Loucy (cell line): ENCODE results near the gene SNX5.

Source experiments
- H2AFZ ChIP-seq: fragments of 200-600 bp; sonication (generic); 2 replicates; pipeline ENCODE4 v1.6.0; 2016; ENCODE audit warnings: antibody characterized with exemption, mild to moderate bottlenecking, low read length, moderate library complexity
- H3F3A ChIP-seq: fragments of 200-600 bp; 2 replicates; pipeline ENCODE4 v1.6.0; 2016; ENCODE audit warnings: antibody characterized with exemption, low read depth, mild to moderate bottlenecking
- H3K27me3 ChIP-seq: fragments of 200-600 bp; sonication (generic); 2 replicates; pipeline ENCODE4 v1.6.1; 2014; ENCODE audit warnings: low read length, mild to moderate bottlenecking; ENCODE audit not compliant: insufficient read depth, poor library complexity, severe bottlenecking
- H3K36me3 ChIP-seq: fragments of 200-600 bp; sonication (generic); 2 replicates; pipeline ENCODE4 v1.6.1; 2016; ENCODE audit warnings: low read length; ENCODE audit not compliant: insufficient read depth
- H3K4me1 ChIP-seq: fragments of 200-600 bp; sonication (generic); 2 replicates; pipeline ENCODE4 v1.5.1; 2014; ENCODE audit warnings: low read length, mild to moderate bottlenecking; ENCODE audit not compliant: insufficient read depth, poor library complexity, severe bottlenecking
- H3K4me2 ChIP-seq: fragments of 200-600 bp; sonication (generic); 2 replicates; pipeline ENCODE4 v1.6.0; 2014; ENCODE audit warnings: antibody characterized with exemption, low read length, low read depth, mild to moderate bottlenecking; ENCODE audit not compliant: poor library complexity, severe bottlenecking
- H3K4me3 ChIP-seq: fragments of 200-600 bp; sonication (generic); 2 replicates; pipeline ENCODE4 v1.5.1; 2014; ENCODE audit warnings: low read length, mild to moderate bottlenecking, mixed read lengths; ENCODE audit not compliant: poor library complexity, severe bottlenecking
- H3K79me2 ChIP-seq: fragments of 200-600 bp; sonication (generic); 2 replicates; pipeline ENCODE4 v1.6.1; 2014; ENCODE audit warnings: low read length; ENCODE audit not compliant: insufficient read depth
- H3K9ac ChIP-seq: fragments of 200-600 bp; sonication (generic); 2 replicates; pipeline ENCODE4 v1.6.0; 2014; ENCODE audit warnings: mild to moderate bottlenecking, low read depth, low read length, moderate library complexity; ENCODE audit not compliant: poor library complexity, severe bottlenecking
- H3K9me2 ChIP-seq: fragments of 200-600 bp; sonication (generic); replicated peaks from 2 replicates; pipeline ENCODE4 v1.6.1; 2016; ENCODE audit warnings: low read depth, low read length, mixed read lengths
- H3K9me3 ChIP-seq: fragments of 200-600 bp; sonication (generic); 2 replicates; pipeline ENCODE4 v1.6.1; 2014; ENCODE audit warnings: mild to moderate bottlenecking, antibody characterized with exemption, low read length, low read depth; ENCODE audit not compliant: insufficient read depth
- H4K20me1 ChIP-seq: fragments of 200-600 bp; sonication (generic); 2 replicates; pipeline ENCODE4 v1.6.0; 2014; ENCODE audit warnings: antibody characterized with exemption, low read length, mild to moderate bottlenecking; ENCODE audit not compliant: insufficient read depth, poor library complexity, severe bottlenecking
- EZH2phosphoT487 ChIP-seq: fragments of 200-600 bp; IDR thresholded peaks from 2 replicates; pipeline ENCODE4 v1.6.1; 2018; ENCODE audit warnings: antibody characterized with exemption, mild to moderate bottlenecking, moderate library complexity, borderline replicate concordance
- TF ChIP-seq, protein P1 (sequence below): fragments of 200-600 bp; sonication (generic); conservative IDR thresholded peaks from 2 replicates; pipeline ENCODE4 v1.5.1; 2014; ENCODE audit warnings: mild to moderate bottlenecking, antibody characterized with exemption, low read length

The SNX5 gene

DNA sequence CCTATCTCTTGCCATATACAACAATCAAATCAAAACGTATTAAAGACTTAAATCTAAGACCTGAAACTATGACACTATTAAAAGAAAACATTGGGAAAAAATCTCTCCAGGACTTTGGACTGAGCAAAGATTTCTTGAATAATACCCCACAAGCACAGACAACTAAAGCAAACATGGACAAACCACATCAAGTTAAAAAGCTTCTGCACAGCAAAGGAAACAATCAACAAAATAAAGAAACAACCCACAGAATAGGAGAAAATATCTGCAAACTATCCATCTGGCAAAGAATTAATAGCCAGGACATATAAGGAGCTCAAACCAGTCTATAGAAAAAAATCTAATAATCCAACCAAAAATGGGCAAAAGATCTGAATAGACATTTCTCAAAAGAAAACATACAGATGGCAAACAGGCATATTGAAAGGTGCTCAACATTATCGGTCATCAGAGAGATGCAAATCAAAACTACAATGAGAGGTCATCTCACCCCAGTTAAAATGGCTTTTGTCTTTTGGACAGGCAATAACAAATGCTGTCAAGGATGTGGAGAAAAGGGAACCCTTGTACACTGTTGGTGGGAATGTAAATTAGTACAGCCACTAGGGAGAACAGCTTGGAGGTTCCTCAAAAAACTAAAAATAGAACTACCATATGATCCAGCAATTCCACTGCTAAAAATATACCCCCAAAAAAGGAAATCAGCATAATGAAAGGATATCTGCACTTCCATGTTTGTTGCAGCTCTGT lies 76.2 kb downstream of the SNX5 start:
- Histone ChIP-seq H3K27me3 (no peaks in the 10 kb centered on the region), H3F3A (no peaks in the 10 kb centered on the region), H2AFZ (no peak overlapping the region), H3K4me1 (no peaks in the 10 kb centered on the region), H3K4me2 (no peak overlapping the region), H3K9me3 (no peaks in the 10 kb centered on the region; the same call in 1 of the 2 replicates), H3K79me2 (no peaks in the 10 kb centered on the region), H3K9me2 (no peaks in the 10 kb centered on the region), H3K9ac (no peak overlapping the region), H4K20me1 (no peaks in the 10 kb centered on the region), H3K36me3 (no peaks in the 10 kb centered on the region), H3K4me3 (no peak overlapping the region)
- TF ChIP-seq, protein P1, sequence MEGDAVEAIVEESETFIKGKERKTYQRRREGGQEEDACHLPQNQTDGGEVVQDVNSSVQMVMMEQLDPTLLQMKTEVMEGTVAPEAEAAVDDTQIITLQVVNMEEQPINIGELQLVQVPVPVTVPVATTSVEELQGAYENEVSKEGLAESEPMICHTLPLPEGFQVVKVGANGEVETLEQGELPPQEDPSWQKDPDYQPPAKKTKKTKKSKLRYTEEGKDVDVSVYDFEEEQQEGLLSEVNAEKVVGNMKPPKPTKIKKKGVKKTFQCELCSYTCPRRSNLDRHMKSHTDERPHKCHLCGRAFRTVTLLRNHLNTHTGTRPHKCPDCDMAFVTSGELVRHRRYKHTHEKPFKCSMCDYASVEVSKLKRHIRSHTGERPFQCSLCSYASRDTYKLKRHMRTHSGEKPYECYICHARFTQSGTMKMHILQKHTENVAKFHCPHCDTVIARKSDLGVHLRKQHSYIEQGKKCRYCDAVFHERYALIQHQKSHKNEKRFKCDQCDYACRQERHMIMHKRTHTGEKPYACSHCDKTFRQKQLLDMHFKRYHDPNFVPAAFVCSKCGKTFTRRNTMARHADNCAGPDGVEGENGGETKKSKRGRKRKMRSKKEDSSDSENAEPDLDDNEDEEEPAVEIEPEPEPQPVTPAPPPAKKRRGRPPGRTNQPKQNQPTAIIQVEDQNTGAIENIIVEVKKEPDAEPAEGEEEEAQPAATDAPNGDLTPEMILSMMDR = no peak
- TF ChIP-seq EZH2phosphoT487 = no peak
